ENCODE results near the gene CHCHD3. TPM values are rescaled to one million over a fixed set of nuclear protein-coding genes. Genes with fewer than 3 reads are reported as not detected.

CHCHD3 gene
- total and polyA plus RNA-seq, 9 of the 15 experiments (the other 6 are each of a cell fraction or from before 2014, with no cell fraction given), result 66.2 to 279 (median 204) TPM

DNA sequence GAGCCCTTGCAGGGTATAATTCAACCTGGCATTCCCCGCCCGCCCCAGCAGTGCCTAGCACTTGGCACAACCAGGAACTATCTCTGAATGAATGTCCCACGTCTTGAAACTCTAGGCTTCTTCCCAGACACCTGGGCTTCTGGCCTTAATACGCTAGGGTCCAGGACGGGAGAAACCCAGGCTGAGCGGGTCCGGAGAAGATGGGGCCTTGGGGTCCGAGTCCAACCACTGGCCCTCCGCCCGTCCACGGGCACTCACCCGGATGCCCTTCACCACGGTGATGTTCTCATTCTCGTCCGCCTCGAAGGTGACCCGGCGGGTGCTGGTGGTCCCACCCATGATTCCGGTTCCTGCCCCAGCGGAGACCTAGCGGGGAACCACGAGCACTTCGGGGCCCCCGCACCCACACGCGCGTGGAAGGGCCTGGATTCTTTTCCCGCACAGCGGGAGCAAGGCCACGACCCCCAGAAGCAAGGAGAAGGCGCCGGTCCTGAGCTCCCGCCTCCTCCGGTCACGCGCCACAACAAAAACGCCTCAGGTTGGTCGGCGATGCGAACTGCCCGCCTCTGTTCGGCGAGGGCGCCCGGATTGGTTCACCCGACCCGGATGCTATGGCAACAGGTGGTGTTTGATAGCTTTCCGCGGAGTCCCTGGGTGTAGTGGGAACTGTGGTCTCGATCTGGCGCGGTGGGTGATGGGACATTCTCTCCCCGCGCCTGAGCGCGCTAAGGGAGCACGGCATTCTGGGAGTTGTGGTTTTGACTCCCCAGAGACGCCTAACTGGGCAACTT lies at the start of gene CHCHD3 (continued):
- TF ChIP-seq, protein P1, sequence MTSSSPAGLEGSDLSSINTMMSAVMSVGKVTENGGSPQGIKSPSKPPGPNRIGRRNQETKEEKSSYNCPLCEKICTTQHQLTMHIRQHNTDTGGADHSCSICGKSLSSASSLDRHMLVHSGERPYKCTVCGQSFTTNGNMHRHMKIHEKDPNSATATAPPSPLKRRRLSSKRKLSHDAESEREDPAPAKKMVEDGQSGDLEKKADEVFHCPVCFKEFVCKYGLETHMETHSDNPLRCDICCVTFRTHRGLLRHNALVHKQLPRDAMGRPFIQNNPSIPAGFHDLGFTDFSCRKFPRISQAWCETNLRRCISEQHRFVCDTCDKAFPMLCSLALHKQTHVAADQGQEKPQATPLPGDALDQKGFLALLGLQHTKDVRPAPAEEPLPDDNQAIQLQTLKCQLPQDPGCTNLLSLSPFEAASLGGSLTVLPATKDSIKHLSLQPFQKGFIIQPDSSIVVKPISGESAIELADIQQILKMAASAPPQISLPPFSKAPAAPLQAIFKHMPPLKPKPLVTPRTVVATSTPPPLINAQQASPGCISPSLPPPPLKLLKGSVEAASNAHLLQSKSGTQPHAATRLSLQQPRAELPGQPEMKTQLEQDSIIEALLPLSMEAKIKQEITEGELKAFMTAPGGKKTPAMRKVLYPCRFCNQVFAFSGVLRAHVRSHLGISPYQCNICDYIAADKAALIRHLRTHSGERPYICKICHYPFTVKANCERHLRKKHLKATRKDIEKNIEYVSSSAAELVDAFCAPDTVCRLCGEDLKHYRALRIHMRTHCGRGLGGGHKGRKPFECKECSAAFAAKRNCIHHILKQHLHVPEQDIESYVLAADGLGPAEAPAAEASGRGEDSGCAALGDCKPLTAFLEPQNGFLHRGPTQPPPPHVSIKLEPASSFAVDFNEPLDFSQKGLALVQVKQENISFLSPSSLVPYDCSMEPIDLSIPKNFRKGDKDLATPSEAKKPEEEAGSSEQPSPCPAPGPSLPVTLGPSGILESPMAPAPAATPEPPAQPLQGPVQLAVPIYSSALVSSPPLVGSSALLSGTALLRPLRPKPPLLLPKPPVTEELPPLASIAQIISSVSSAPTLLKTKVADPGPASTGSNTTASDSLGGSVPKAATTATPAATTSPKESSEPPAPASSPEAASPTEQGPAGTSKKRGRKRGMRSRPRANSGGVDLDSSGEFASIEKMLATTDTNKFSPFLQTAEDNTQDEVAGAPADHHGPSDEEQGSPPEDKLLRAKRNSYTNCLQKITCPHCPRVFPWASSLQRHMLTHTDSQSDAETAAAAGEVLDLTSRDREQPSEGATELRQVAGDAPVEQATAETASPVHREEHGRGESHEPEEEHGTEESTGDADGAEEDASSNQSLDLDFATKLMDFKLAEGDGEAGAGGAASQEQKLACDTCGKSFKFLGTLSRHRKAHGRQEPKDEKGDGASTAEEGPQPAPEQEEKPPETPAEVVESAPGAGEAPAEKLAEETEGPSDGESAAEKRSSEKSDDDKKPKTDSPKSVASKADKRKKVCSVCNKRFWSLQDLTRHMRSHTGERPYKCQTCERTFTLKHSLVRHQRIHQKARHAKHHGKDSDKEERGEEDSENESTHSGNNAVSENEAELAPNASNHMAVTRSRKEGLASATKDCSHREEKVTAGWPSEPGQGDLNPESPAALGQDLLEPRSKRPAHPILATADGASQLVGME (CRISPR knock-in tag; IDR thresholded peaks at IDR 0.05), result peak; percentile 78; the same call in 1 of the 2 replicates
- TF ChIP-seq ZNF277 (CRISPR knock-in tag; IDR thresholded peaks at IDR 0.05; ENCODE audit: borderline replicate concordance) (no peak), PHB (CRISPR knock-in tag; IDR thresholded peaks at IDR 0.05) (no peak), FUS (optimal IDR thresholded peaks at IDR 0.05; ENCODE audit: low read depth, low read length) (no peak), FOXP4 (CRISPR knock-in tag; IDR thresholded peaks at IDR 0.05; ENCODE audit: borderline replicate concordance) (peak; percentile 72; the same call in 1 of the 2 replicates), CSDE1 (IDR thresholded peaks at IDR 0.05) (peak in 1 of 2 experiments; percentile 96; a peak in 2 of 4 replicates), LCOR (CRISPR knock-in tag; IDR thresholded peaks at IDR 0.05) (peak; percentile 89), GATA2 (CRISPR knock-in tag; IDR thresholded peaks at IDR 0.05) (no peak), FOXK1 (CRISPR knock-in tag; IDR thresholded peaks at IDR 0.05; ENCODE audit: borderline replicate concordance) (peak; percentile 84; the same call in 1 of the 2 replicates), PML (IDR thresholded peaks at IDR 0.05; ENCODE audit: low read length) (peak; percentile 83; the same call in 1 of the 2 replicates), ZNF75A (CRISPR knock-in tag; IDR thresholded peaks at IDR 0.05) (peak; percentile 55; the same call in 1 of the 2 replicates), HNRNPK (IDR thresholded peaks at IDR 0.05; ENCODE audit: low read depth, low read length, poor library complexity, severe bottlenecking) (no peak), KAT2B (IDR thresholded peaks at IDR 0.05; ENCODE audit: low read depth, low read length) (no peak), NR3C1 (CRISPR knock-in tag; IDR thresholded peaks at IDR 0.05) (no peak), NFIX (CRISPR knock-in tag; IDR thresholded peaks at IDR 0.05; ENCODE audit: low read depth) (no peak)
- TF ChIP-seq, protein P2, sequence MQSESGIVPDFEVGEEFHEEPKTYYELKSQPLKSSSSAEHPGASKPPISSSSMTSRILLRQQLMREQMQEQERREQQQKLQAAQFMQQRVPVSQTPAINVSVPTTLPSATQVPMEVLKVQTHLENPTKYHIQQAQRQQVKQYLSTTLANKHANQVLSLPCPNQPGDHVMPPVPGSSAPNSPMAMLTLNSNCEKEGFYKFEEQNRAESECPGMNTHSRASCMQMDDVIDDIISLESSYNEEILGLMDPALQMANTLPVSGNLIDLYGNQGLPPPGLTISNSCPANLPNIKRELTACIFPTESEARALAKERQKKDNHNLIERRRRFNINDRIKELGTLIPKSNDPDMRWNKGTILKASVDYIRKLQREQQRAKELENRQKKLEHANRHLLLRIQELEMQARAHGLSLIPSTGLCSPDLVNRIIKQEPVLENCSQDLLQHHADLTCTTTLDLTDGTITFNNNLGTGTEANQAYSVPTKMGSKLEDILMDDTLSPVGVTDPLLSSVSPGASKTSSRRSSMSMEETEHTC (IDR thresholded peaks at IDR 0.05), result peak; percentile 69; the same call in 1 of the 2 replicates

Data from K562 (cell line).